GM21529 (cell line): ENCODE results near the gene C1QTNF12.

Source experiments
- ATAC-seq: cut with Tn5 transposase; IDR thresholded peaks from one replicate; pipeline ENCODE4 v1.9.1; 2021; ENCODE audit not compliant: unreplicated experiment

C1QTNF12 gene

DNA sequence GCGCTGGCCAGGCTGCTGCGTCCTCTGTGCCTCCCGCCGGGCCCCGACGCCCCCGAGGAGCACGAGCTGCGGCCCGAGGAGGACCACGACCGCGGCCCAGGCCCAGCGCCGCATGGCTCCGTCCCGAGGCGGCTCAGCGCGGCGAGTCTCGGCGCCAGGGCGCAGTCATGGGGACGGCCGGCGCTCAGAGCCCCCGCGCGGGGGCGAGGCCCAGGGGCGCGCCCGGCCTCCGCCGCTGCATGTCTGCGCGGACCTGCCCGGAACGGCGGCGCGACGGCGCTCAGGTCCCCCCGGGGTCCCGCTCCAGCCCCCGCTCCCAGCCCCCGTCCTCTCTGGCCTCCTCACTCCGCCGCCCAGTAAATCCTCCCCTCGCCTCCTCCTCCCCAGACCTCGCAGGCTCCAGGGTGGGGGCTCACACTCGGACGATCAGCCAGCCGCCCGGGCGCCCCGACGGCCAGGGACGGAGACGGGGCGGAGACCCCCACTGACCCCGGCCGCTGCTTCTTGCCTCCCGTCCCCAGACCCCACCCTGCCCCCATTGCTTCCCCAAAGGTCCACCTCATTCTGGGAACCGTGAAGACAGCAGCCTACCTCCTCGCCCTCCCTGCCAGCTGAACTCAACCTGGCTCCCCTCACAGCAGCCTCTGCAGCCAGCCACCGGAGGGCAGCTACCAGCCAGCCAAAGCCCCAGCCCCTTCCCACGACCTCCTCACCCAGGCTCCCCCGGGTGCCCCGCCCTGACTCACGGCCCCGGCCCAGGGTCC lies at the start of gene C1QTNF12:
Gene C1QTNF12 (minus strand): TSS at position 146 of the 764 bp plus-strand sequence. CDS start 32 bp downstream, at position 114.
- no peak for ATAC-seq

GRCh38 chr1:1295154-1295923 lies 48.8 kb upstream of the C1QTNF12 start:
- no peak for ATAC-seq

GRCh38 chr1:1294250-1294890 lies 47.8 kb upstream of the C1QTNF12 start:
- ATAC-seq: no peak

- no peak for ATAC-seq
Measured at GRCh38 chr1:1293263-1294249, 47.0 kb upstream of the C1QTNF12 start.

DNA sequence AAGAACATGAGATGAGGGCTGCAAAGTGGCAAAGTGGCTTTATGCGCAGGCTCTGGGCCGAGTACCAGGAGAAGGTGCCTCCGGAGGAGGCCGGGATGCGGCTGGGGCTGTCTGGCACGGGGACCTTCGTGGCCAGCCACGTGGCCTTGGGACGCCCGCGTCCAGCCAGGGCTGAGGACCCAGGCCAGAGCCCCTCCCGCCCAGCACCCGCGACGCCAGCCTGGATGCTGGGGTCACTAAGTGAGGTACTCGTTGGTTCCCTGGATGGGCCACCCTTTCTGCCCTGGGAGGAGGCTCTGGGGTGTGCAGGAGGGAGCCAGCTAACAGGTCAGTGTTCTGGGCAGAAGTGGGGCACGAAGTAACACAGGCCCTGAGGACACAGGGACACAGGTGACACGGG lies 46.3 kb upstream of the C1QTNF12 start:
- ATAC-seq: no peak

DNA sequence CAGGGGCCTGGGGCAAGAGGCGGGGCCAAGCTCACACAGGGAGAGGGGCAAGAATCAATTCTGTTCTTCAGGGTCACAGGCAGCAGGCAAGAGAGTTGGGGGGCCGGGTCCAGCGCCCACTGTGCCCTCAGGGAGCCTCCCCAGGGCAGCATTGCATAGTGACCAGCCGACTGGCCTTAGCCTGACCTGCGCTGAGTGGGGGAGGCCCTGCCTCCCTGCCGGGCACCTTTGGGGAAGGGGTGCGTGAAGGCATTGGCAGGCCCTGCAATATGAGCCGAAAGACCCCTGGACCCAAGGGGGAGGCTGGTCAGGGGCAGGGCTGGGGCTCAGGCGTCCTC lies 45.9 kb upstream of the C1QTNF12 start:
- no peak for ATAC-seq

- no peak for ATAC-seq
Measured at GRCh38 chr1:1291548-1292441, 45.3 kb upstream of the C1QTNF12 start.

GRCh38 chr1:1291023-1291528 lies 44.6 kb upstream of the C1QTNF12 start:
- ATAC-seq: no peak

DNA sequence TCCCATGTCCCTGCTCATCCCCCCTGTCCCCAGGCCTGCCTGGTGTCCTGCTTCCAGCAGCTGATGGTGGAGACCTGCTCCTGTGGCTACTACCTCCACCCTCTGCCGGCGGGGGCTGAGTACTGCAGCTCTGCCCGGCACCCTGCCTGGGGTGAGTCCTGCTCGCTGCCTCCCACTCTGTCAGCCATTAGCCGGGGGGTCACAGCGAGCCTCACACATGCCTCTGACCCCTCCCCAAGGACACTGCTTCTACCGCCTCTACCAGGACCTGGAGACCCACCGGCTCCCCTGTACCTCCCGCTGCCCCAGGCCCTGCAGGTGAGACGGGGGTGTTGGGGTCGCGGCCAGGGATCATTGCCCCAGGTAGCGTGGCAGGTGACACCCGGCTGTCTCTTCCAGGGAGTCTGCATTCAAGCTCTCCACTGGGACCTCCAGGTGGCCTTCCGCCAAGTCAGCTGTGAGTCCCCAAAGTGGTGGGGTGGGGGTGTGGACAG lies 43.8 kb upstream of the C1QTNF12 start:
- no peak for ATAC-seq

DNA sequence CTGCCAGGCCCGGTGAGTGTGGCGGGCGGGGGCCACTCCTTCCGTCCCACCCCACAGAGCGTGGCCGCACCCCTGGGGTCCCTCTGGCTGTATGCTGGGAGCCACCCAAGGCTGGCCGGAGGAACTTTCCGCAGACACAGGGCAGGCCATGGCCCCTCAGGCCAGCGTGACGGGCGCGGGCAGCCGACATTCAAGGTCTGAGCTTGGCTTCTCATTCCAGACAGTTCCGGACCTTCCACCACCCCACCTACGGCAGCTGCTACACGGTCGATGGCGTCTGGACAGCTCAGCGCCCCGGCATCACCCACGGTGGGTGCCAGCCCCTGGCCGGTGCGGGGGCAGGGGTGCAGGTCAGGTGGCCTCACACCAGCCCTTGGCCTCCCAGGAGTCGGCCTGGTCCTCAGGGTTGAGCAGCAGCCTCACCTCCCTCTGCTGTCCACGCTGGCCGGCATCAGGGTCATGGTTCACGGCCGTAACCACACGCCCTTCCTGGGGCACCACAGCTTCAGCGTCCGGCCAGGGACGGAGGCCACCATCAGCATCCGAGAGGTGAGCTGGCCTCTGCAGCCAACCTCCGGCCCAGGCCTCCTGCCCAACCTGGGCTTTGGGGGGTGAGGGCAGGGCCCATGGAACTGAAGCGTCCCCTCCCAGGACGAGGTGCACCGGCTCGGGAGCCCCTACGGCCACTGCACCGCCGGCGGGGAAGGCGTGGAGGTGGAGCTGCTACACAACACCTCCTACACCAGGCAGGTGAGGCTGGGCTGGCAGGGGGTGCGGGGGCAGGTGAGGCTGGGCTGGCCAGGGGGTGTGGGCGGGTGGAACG lies 41.0 kb upstream of the C1QTNF12 start:
- no peak for ATAC-seq

DNA sequence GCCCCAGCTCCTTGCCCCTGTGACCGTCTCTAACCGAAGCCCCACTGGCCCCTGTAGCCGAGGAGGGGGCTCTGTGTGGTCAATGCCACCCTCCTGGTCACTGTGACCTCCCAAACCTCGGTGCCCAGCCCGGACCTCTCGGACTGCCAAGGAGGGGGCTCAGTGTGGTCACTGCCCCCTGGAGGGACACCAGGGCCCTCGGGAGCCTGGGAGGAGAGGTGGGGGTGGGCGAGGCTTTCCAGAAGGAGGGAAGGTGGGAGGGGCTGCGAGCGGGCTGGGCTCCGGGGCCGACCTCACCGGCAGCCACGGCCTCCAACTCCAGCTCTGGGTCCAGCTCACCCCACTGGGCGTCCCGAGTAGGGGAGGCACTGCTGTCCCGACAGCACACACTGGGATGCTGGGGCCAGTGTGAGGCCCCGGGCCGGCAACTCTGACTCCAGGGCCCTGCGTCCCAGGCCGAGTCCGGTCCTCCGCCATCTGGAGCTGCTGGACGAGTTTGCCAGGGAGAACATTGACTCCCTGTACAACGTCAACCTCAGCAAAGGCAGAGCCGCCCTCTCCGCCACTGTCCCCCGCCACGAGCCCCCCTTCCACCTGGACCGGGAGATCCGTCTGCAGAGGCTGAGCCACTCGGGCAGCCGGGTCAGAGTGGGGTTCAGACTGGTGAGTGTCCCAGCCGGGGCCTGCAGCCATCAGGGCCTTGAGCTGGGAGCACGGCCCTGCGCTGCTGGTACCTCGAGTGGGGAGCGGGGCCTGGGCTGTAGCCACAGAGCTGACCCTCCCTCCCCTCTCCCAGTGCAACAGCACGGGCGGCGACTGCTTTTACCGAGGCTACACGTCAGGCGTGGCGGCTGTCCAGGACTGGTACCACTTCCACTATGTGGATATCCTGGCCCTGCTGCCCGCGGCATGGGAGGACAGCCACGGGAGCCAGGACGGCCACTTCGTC lies 40.1 kb upstream of the C1QTNF12 start:
- ATAC-seq: no peak

GRCh38 chr1:1285611-1286311 lies 39.2 kb upstream of the C1QTNF12 start:
- ATAC-seq: no peak

DNA sequence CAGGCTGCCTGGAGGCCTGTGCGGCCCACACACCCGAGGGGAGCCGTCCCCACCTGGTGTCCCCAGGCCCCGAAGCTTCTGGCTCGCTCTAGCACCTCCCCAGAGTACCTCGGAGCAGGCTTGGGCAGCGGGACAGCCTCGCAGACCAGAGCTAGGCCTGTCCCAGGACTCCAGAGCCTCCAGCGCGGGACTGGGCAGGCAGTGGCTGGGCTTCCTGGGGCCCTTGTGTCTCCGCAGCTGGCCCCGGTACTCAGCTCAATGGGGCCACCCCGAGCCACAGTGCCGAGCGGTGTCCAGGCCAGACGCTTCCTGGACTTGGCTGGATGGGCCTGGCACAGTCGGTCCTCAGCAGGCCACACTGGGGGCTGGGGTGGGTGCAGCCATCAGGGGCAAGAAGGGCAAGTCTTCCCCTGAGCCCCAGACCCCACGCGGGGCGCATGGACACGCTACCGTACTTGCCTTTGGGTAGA lies 38.6 kb upstream of the C1QTNF12 start:
- ATAC-seq: no peak

DNA sequence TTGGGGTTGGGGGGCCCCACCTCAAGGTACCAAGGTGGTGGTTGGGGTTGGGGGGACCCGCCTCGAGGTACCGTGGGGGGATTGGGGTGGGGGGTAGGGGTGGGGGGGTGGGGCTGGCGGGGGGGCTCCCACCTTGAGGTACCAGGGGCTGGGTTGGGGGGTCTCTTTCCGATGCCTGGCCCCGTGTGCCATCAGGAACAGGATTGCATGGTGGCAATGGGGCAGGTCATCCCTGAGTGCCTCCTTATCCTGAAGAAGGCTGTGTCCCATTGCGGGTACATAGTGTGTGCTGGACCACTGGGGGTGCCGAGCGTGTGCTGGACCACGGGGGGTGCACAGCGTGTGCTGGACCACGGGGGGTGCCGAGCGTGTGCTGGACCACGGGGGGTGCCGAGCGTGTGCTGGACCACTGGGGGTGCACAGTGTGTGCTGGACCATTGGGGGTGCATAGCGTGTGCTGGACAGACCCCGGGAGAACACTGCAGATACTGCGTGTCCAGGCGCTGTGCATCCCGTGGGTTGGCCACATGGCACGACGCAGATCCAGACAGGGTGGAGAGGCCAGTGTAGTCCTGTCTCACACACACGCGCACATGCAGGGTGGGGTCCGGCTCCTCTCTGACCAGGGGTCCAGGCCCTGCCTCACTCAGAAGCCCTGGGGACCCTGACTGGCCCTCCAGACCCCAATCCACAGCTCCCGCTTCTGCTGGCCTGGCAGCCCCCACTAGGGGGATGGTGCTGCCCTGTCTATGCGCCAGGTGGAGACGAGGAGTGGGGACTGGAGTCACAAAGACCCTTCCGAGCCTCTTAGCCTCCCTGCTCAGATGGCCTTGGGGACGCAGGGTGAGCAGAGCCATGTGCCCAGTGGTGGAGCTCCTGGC lies 37.9 kb upstream of the C1QTNF12 start:
- ATAC-seq: no peak

GRCh38 chr1:1283821-1284220 lies 37.3 kb upstream of the C1QTNF12 start:
- no peak for ATAC-seq

- no peak for ATAC-seq
Measured at GRCh38 chr1:1282998-1283397, 36.5 kb upstream of the C1QTNF12 start.
